ENCODE results near the gene ZBTB20. TPM values are rescaled to one million over a fixed set of nuclear protein-coding genes. Genes with fewer than 3 reads are reported as not detected.

ZBTB20 gene
- total RNA-seq, 1 experiment from 2014 or later, result 26.5 TPM

DNA sequence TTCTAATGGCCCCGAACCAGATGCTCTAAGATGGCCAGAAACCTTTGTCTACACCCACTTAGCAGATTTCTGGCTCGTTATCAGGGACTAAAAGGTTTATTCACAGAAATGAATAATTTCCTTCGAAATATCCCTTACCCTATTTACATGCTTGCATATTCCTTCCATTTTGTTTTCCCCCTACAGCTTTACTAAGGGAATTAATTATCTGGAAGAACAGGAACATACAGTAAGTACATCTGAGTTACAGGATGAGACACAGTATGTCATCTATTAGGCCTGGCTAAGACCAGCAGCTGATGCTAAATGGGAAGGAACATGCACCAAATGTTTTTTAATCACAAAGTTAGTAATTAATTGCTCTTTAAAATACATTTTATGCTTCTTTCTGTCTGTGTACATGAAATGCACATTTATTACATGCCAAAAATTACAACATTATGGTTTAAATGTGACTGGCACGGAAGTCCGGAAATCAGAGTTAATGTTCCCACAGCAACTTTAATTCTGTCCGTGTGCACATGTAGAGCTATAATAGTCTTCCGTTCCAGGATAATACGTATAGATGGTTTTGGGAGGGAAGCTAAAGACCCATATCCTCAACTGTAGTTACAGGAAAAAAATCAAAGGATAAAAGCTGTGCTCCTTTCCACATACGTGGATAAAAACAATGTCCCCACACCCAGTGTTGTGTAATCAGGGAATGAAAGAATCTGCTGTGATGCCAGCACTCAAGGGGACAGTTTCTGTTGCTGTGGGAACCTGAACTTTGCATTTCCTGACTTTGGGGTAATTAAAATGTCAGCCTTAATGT lies 771.3 kb downstream of the ZBTB20 start:
- H4K20me1 ChIP-seq (ENCODE audit: insufficient read depth), result no peaks in the 10 kb centered on the region
- H2AFZ ChIP-seq, result no peak overlapping the region
- H3F3A ChIP-seq (ENCODE audit: insufficient read depth, low read depth), result no peaks in the 10 kb centered on the region
- intact Hi-C loops (cut with micrococcal nuclease; ENCODE audit: unreplicated experiment), result no loop called here
- POLR2A ChIA-PET (ENCODE audit: unreplicated experiment), result no interaction called here
- DNase-seq, result no peak
- no peaks in the 10 kb centered on the region for H3K79me2 ChIP-seq (ENCODE audit: low read depth)
- no peak overlapping the region for H3K4me2 ChIP-seq
- TF ChIP-seq, protein P1, sequence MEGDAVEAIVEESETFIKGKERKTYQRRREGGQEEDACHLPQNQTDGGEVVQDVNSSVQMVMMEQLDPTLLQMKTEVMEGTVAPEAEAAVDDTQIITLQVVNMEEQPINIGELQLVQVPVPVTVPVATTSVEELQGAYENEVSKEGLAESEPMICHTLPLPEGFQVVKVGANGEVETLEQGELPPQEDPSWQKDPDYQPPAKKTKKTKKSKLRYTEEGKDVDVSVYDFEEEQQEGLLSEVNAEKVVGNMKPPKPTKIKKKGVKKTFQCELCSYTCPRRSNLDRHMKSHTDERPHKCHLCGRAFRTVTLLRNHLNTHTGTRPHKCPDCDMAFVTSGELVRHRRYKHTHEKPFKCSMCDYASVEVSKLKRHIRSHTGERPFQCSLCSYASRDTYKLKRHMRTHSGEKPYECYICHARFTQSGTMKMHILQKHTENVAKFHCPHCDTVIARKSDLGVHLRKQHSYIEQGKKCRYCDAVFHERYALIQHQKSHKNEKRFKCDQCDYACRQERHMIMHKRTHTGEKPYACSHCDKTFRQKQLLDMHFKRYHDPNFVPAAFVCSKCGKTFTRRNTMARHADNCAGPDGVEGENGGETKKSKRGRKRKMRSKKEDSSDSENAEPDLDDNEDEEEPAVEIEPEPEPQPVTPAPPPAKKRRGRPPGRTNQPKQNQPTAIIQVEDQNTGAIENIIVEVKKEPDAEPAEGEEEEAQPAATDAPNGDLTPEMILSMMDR (conservative IDR thresholded peaks at IDR 0.05), result no peak
- no peak for TF ChIP-seq EZH2 (IDR thresholded peaks at IDR 0.05; ENCODE audit: low read depth)
- H3K27me3 ChIP-seq (ENCODE audit: insufficient read depth, low read depth), result no peaks in the 10 kb centered on the region
- H3K27ac ChIP-seq, result no peak overlapping the region
- no TSS peak for BruUV-seq (replicated peaks)
- no peaks in the 10 kb centered on the region for H3K9me3 ChIP-seq (ENCODE audit: insufficient read depth, low read depth)
- no peaks in the 10 kb centered on the region for H3K4me1 ChIP-seq (replicated peaks; ENCODE audit: insufficient read depth)
- no peak overlapping the region for H3K4me3 ChIP-seq
- no peaks in the 10 kb centered on the region for H3K36me3 ChIP-seq (ENCODE audit: low read depth)
- peaks cover 2% of the 10 kb centered on the region; the same call in 1 of the 2 replicates for H3K9me2 ChIP-seq (ENCODE audit: insufficient read depth)
- CTCF ChIA-PET, result no interaction called here

DNA sequence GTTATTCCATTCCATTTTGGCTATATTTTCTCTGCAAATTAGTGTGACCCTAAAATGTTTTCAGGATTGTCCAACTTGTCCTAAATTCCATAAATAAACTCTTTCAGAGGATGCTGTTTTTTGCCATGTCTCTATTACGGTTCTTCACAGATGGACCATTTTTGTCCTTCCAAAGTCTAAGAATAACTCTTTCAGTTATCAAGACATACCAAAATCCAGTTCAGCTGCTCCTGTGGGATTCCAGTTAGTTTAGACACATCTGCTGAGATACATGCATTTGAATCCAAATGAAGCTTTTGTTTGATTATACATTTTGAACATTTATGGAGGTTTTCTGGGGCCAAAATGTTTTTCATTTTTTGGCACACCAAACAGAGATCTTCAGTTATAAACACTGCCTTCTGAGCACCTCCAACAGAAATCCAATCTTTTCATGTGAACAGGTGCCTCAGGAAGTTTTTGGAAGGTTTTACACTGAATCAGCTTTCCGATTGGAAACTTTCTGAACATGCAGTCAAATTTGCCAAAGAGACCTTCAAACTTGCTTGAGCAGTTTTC lies 772.6 kb downstream of the ZBTB20 start:
- intact Hi-C loops (cut with micrococcal nuclease; ENCODE audit: unreplicated experiment), result no loop called here
- no TSS peak for BruUV-seq (replicated peaks)
- POLR2A ChIA-PET (ENCODE audit: unreplicated experiment), result no interaction called here

DNA sequence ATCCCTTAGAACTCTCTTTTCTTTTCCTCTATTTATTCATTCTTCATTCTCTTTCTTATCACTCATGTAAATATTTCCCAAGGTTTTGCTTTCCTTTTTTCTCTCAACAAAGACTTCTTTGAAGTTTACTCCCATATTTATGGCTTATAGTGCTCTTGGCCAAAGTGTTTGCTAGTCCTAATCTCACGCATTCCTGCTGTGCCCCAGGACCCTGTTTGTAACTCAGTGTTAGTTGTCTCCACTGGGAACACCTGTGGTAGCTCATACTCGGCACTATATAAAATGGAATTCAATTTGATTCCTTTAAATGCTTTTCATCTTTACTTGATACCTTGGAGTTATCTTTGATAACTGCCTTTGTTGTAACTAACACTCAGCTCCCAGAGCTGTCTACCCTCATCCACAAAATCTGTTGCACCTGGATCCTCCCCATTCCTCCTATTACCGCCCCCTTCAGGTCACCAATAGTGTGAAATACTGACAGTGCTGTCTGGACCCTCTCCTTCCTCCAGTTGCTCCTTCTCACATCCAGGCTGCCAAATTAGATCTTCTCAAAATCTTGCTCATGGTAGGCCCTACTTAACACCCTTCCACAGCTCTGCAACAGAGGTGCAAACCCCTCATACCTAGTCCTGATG lies 776.4 kb downstream of the ZBTB20 start:
- Histone ChIP-seq H2AFZ (no peak overlapping the region), H4K20me1 (ENCODE audit: insufficient read depth) (no peaks in the 10 kb centered on the region), H3F3A (ENCODE audit: insufficient read depth, low read depth) (no peaks in the 10 kb centered on the region), H3K27me3 (ENCODE audit: insufficient read depth, low read depth) (no peaks in the 10 kb centered on the region), H3K9me3 (ENCODE audit: insufficient read depth, low read depth) (no peaks in the 10 kb centered on the region), H3K9me2 (ENCODE audit: insufficient read depth) (no peaks in the 10 kb centered on the region), H3K4me2 (no peak overlapping the region), H3K27ac (no peak overlapping the region), H3K4me3 (no peak overlapping the region), H3K79me2 (ENCODE audit: low read depth) (no peaks in the 10 kb centered on the region), H3K4me1 (replicated peaks; ENCODE audit: insufficient read depth) (no peaks in the 10 kb centered on the region), H3K36me3 (ENCODE audit: low read depth) (no peaks in the 10 kb centered on the region)
- no TSS peak for BruUV-seq (replicated peaks)
- POLR2A ChIA-PET (ENCODE audit: unreplicated experiment), result no interaction called here
- CTCF ChIA-PET, result no interaction called here
- TF ChIP-seq, protein P1 (conservative IDR thresholded peaks at IDR 0.05), result no peak; the same call in 1 of the 2 replicates
- TF ChIP-seq EZH2 (IDR thresholded peaks at IDR 0.05; ENCODE audit: low read depth), result no peak
- intact Hi-C loops (cut with micrococcal nuclease; ENCODE audit: unreplicated experiment), result no loop called here
- DNase-seq, result no peak

More for the DNA sequence above, 772.6 kb downstream of the ZBTB20 start:
- Histone ChIP-seq H3K79me2 (ENCODE audit: low read depth) (no peaks in the 10 kb centered on the region), H4K20me1 (ENCODE audit: insufficient read depth) (no peaks in the 10 kb centered on the region), H3K9me2 (ENCODE audit: insufficient read depth) (peaks cover 1% of the 10 kb centered on the region; the same call in 1 of the 2 replicates), H3K36me3 (ENCODE audit: low read depth) (no peaks in the 10 kb centered on the region), H3K4me3 (no peak overlapping the region), H2AFZ (no peak overlapping the region), H3F3A (ENCODE audit: insufficient read depth, low read depth) (no peaks in the 10 kb centered on the region), H3K27me3 (ENCODE audit: insufficient read depth, low read depth) (no peaks in the 10 kb centered on the region), H3K27ac (no peak overlapping the region), H3K4me2 (no peak overlapping the region), H3K4me1 (replicated peaks; ENCODE audit: insufficient read depth) (no peaks in the 10 kb centered on the region), H3K9me3 (ENCODE audit: insufficient read depth, low read depth) (no peaks in the 10 kb centered on the region)
- CTCF ChIA-PET, result no interaction called here
- TF ChIP-seq, protein P1 (conservative IDR thresholded peaks at IDR 0.05), result no peak
- TF ChIP-seq EZH2 (IDR thresholded peaks at IDR 0.05; ENCODE audit: low read depth), result no peak
- no peak for DNase-seq

Data from PC-9 (cell line).